HCT116 (cell line): ENCODE data around the gene TBATA.

Experiments
- CTCF ChIP-seq, 3 experiments: fragments of 200-600 bp in 1 of 3; sonication (generic) in 1 of 3; IDR thresholded peaks in 2 of 3; conservative IDR thresholded peaks in 1 of 3; 2 replicates each; pipeline ENCODE4 v1.5.1; 2012 to 2017; ENCODE audit warnings: low read depth in 2 of 3, low read length in 2 of 3, antibody characterized with exemption in 1 of 3, borderline replicate concordance in 1 of 3, control low read depth in 1 of 3, mild to moderate bottlenecking in 1 of 3, mixed read lengths in 1 of 3, mixed run types in 1 of 3, moderate library complexity in 1 of 3; ENCODE audit not compliant: insufficient read depth in 1 of 3
- EZH2phosphoT487 ChIP-seq: fragments of 200-600 bp; IDR thresholded peaks from 2 replicates; pipeline ENCODE4 v1.6.1; 2018; ENCODE audit warnings: antibody characterized with exemption, borderline replicate concordance
- MAX ChIP-seq: IDR thresholded peaks from 2 replicates; pipeline ENCODE4 v1.6.1; 2012
- POLR2A ChIP-seq: IDR thresholded peaks from 2 replicates; pipeline ENCODE4 v1.7.0; 2011; ENCODE audit warnings: borderline replicate concordance; ENCODE audit not compliant: insufficient read depth, insufficient read length; ENCODE audit errors: extremely low read depth
- YY1 ChIP-seq: IDR thresholded peaks from 2 replicates; pipeline ENCODE4 v1.6.1; 2011; ENCODE audit warnings: low read length, low read depth, moderate library complexity, mild to moderate bottlenecking; ENCODE audit not compliant: insufficient replicate concordance; ENCODE audit errors: extremely low read depth

- no peak for TF ChIP-seq YY1
- TF ChIP-seq POLR2A, result no peak
- no peak for TF ChIP-seq CTCF (IDR thresholded peaks at IDR 0.05 in 2 of 3, conservative IDR thresholded peaks at IDR 0.05 in 1 of 3; ENCODE audit: borderline replicate concordance in 1 of 3, insufficient read depth in 1 of 3, low read depth in 2 of 3, low read length in 2 of 3)
- no peak for TF ChIP-seq MAX
- no peak for TF ChIP-seq EZH2phosphoT487
These were observed 39.6 kb downstream of the TBATA start for GRCh38 chr10:70745555-70745954.
